DMS 273 (cell line): ENCODE data around the gene TBX5.

Experiments
- DNase-seq: peaks from one replicate; lab custom pipeline; 2025; ENCODE audit not compliant: unreplicated experiment; lab: John Stamatoyannopoulos, UW

The TBX5 gene

DNA sequence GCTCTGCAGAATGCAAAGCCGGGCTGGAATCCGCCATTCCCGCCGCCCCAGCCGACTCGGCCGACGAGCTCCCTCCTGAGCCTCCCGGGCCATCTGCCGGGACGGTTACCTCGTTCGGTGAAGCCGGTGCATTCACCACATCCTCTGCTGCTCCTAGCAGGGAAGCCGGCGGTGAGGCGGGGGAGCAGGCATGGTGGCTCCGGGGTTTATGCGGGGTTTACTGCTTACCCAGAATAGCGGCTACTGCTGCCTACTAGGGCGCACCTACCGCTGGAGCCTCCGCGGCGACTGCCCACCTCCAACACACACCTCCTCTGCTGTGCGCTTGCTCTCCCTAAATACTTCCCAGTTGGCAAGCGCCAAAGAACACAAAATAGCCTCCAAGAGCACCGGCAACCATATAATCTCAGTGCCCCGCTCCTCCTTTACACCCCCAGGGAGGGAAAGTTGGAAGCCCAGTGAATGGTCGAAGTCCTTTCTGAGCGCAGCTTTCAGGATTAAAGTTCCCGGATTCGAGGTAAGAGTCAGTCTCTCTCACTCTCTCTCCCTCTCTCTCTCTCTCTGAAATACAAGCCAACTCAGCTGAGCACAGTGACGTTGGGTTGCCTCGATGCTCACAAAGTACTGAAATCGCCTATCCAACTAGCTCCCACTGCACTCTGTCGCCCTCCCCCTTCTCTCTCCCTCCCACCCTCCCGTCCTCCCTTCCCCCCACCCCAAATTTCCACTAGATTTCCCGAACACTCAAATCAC is at the start of gene TBX5:
TBX5 (minus strand) TSS at position 626 of the 753 bp plus-strand sequence. CDS start 2,246 bp downstream, outside the sequence.
- DNase-seq, result peak; percentile 28

GRCh38 chr12:114451657-114452056 is 45.7 kb upstream of the TBX5 start:
- no peak for DNase-seq

- no peak for DNase-seq
Measured at GRCh38 chr12:114450515-114451300, 44.8 kb upstream of the TBX5 start.

DNA sequence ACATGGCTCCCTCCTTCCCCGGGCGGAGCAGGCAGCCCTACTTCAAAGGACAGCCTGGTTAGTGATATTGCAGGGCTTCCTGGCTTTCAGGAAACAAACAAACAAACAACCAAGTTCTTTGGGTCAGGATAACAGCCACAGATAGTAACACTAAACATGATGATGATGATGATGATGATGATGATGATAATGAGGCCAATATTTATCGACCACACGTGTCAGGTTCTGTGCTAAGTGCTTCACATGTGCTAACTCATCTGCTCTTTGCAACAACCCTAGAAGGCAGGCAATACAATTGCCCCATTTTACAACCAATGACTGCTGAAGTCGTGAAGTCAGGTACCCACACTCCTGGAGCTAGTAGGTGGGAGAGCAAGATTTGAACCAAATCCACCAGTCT is 44.1 kb upstream of the TBX5 start:
- DNase-seq, result no peak

- no peak for DNase-seq
Measured at GRCh38 chr12:114448618-114448933, 42.6 kb upstream of the TBX5 start.

DNA sequence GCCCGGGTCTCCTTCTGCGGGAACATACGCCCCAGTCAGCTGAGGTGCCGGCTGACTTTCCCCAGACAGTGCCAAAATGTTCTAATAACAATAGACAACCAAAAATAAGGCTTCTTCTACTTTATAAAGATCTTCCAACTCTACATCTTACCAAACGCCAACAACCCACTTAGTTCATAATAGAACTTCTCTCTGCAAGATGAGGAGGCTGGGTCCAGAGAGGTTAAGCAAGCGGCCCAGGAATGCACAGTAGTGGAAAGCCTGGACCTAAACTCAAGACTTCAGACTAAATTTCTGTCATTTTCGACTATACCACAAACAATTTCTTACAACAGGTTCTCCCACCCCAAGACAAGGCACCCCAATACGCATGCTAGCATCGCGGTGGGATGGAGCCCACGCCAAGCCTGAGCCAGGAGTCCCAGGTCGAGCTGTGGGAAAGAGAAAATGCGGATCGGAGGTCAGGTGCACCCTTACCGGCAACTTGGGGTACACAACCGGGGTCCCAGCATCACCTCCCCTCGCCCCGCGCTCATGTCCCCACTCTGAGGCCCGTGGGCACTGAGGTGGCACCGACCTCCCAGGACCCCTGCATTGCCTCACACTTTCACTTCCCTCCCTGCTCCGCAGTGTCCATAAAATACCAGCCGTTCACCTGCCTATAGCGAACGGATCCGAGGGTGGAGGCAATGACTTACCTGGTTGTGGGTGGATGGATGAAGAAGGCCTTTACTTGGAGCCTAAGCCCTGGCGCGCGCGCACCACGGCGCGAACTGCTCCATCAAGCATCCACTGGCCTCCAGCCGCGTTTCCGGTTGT is 42.1 kb upstream of the TBX5 start:
- no peak for DNase-seq

GRCh38 chr12:114447274-114447716 is 41.4 kb upstream of the TBX5 start:
- DNase-seq, result no peak

GRCh38 chr12:114445401-114446323 is 39.7 kb upstream of the TBX5 start:
- no peak for DNase-seq

DNA sequence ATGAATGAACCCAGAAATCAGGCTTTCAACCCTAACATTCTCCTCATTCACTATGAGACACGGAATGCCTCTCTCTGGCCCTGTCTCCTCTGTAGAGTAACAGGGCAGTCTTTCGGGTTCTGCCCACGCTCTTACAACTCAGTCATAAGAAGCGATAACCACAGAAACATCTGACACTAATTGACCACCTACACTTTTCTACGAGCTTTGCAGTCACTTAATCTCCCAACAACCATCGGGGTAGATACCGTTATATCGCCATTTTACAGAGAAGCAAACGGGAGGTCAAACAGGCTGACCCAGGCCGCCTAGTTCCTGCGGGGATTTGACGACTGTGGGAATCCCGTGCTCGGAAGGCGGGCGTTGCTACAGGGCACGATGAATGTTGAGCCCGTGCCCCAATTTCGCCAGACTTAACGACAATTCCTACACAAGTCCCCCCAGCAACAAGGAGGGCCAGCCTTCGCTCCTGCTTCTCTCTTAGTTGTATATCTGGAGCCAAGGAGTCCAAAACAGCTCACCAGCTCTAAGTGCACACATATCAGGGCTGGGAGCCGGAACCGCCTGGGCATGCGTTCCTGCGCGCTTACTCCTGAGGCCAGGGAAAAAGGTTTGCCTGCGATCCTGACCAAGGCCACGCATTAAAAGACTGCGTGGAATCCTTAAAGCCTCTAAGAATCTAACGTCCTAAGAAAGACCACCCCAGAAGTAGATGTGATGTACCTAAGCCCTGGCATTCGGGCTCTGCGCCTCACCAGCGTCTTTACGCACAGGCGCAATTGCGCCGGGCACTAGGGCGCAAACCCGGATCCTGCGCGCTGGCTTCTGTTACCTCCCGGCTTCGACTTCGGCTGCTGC is 38.7 kb upstream of the TBX5 start:
- DNase-seq, result no peak

- no peak for DNase-seq
Measured at GRCh38 chr12:114443607-114444421, 37.9 kb upstream of the TBX5 start.

DNA sequence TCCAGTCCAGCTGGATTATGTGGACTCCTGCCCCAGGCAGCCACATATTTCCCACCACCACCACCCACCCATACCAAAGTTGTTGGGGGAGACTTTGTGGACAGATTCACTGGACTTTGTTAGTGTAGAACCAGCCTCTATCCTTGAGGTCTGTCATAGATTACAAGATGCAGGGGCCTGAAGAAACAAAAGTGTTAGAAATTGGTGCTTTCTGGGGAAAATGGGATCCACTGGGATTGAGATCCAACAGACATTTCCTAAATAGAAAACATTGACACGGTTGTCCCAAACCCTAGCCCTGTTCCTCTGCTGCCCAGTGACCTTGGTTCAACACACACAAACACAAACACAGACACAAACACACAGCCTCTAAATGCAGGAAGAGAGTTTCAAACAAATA is 36.6 kb upstream of the TBX5 start:
- no peak for DNase-seq

DNA sequence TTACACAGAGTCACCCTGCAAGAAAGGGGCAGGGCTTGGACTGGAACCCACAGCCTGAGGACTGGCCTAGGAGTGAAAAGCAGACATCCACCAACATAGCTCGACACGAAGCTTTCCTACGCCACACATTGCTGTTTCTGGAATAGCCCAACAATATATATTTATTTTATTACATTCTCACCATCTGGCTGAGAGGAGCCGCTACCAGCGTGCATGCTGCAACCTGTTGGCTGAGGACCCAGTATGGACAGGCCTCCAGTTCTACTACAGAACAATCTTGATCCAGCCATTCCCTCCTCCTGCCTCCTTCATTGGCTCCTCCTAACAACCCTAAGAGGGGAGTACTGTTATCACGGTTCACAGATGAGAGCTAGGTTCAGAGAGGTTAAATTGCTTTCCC is 35.6 kb upstream of the TBX5 start:
- peak; percentile 22 for DNase-seq

- no peak for DNase-seq
Measured at GRCh38 chr12:114441039-114441383, 35.1 kb upstream of the TBX5 start.

- DNase-seq, result no peak
Measured at GRCh38 chr12:114440270-114441038, 34.5 kb upstream of the TBX5 start.

DNA sequence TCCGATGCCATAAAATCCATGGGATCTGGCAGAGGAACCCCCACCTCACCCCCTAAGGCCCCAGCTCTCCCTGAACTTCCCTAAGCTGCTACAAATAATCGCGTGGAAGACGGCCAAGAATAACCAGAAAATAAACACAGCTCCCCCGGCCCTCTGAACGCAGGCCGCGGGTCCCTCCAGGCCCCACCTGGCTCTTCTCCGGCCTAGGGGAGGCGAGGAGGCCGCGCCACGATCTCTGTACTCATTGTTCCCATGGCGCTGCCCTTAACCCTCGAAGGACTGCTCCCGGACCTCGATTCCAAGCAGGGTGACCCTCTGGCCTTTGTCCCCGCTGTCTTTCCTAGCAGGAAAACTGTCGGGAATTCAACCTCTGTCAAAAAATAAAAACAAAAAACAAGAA is 33.9 kb upstream of the TBX5 start:
- no peak for DNase-seq

DNA sequence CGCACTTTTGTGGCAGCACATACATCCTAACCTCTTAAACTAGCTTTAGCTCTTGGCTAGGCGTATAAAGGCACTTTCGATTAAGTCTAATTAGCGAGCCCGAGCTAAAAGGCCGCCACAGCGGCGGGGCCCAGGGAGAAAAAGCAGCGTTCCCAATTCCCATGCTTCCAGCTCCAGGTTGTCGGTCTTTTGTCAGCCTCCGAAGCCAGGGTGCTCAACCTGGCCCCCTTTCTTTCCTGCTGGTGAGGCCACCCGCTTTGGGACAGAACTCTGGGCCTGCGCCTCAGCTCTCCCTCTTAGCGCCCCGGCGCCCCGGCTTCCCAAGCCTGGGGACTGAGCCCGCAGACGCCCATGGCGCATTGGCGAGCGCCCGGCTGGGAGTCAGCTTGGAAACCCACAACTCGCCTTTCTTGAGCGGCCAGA is 33.3 kb upstream of the TBX5 start:
- no peak for DNase-seq

DNA sequence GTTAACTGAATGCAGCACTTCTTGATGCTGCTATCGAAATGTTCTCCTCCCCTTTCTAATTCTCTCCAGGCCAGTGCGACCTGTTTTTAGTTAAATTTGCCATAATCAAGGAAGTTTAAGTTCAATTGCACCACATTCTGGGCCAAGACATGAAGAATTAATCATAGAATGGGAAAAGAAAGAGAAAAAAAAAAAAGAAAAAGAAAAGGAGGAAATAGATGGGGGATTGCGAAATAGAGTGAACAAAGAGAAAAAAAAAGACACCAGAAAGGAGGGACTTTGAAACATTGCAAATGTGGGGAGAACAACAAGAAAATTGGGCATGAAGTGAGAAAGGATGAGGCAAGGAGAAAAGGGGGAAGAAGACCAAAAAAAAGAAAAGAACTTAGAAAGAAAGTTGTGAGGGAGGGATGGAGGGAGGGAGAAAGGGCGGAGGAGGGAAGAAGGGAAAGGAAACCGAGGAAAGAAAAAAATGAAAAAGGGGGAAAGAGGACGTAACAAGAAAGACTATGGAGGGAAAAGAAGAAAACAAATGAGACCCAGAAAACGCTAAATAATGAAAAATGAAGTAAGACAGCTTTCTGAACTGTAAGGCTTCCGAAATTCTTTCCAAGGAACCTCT is 32.8 kb upstream of the TBX5 start:
- DNase-seq, result no peak

DNA sequence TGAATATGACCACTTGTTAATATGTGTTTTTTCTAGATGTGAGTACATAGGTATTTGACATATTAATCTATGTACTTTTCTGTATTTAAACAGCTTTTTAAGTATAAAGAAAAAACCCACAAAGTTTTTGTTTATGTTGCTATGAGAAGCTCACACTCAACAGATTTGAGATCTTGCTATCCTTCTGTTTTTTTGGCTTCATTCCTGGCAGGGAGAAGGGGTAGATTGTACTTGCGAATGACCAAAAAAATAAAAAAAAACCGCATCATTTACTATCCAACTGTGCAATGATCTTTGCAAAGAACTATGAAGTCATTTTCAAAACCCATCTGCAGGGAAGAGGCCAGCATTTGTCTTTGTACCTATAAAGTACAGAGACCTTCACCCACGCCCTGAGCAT is 28.4 kb upstream of the TBX5 start:
- no peak for DNase-seq
